Endodermal cell (in vitro differentiated cells): Measurements from ENCODE around the gene UBXN2A. TPM values are rescaled to one million over a fixed set of nuclear protein-coding genes. Genes with fewer than 3 reads are reported as not detected.

Source experiments
- DNase-seq: peaks from one replicate; pipeline ENCODE4 v3.0.0-alpha.2; 2017
- H3K27ac ChIP-seq: 2 replicates; pipeline ENCODE4 v1.5.1; 2013; ENCODE audit warnings: mild to moderate bottlenecking, low read depth, low read length, moderate library complexity
- H3K27me3 ChIP-seq: 2 replicates; pipeline ENCODE4 v1.6.1; 2013; ENCODE audit warnings: mild to moderate bottlenecking, low read length, moderate library complexity; ENCODE audit not compliant: insufficient read depth, control insufficient read depth, poor library complexity, severe bottlenecking
- H3K36me3 ChIP-seq: 2 replicates; pipeline ENCODE4 v1.7.0; 2013; ENCODE audit warnings: mild to moderate bottlenecking, low read length, moderate library complexity; ENCODE audit not compliant: control insufficient read depth, insufficient read depth
- H3K4me1 ChIP-seq: one replicate; pipeline ENCODE4 v1.7.0; 2013; ENCODE audit warnings: low read length; ENCODE audit not compliant: control insufficient read depth, insufficient read depth
- H3K4me3 ChIP-seq: 2 replicates; pipeline ENCODE4 v1.5.1; 2013; ENCODE audit warnings: mild to moderate bottlenecking, low read length, moderate library complexity
- H3K9ac ChIP-seq: 2 replicates; pipeline ENCODE4 v1.6.1; 2013; ENCODE audit warnings: mild to moderate bottlenecking, low read length, moderate library complexity; ENCODE audit not compliant: poor library complexity, severe bottlenecking; ENCODE audit errors: extremely low read depth
- H3K9me3 ChIP-seq: 2 replicates; pipeline ENCODE4 v1.6.1; 2013; ENCODE audit warnings: mild to moderate bottlenecking, low read length, moderate library complexity; ENCODE audit not compliant: control insufficient read depth
- H3K27ac Mint-ChIP-seq: 2 replicates; pipeline ENCODE4 v1.8.0; 2020; ENCODE audit warnings: mixed read lengths
- H3K27me3 Mint-ChIP-seq: 2 replicates; pipeline ENCODE4 v1.8.0; 2021; ENCODE audit warnings: mild to moderate bottlenecking, mixed read lengths; ENCODE audit not compliant: insufficient read depth
- H3K36me3 Mint-ChIP-seq: 2 replicates; pipeline ENCODE4 v1.8.0; 2020; ENCODE audit warnings: low read depth, mixed read lengths
- H3K4me1 Mint-ChIP-seq: 2 replicates; pipeline ENCODE4 v1.8.0; 2020; ENCODE audit warnings: mixed read lengths
- H3K4me3 Mint-ChIP-seq: 2 replicates; pipeline ENCODE4 v1.8.0; 2020; ENCODE audit warnings: mild to moderate bottlenecking, moderate library complexity, mixed read lengths
- H3K9me3 Mint-ChIP-seq: 2 replicates; pipeline ENCODE4 v1.8.0; 2020; ENCODE audit warnings: mild to moderate bottlenecking, mixed read lengths
- CTCF ChIP-seq: fragments of 200-600 bp; sonication (generic); conservative IDR thresholded peaks from 2 replicates; pipeline ENCODE4 v1.5.0; 2021; ENCODE audit warnings: antibody characterized with exemption, mild to moderate bottlenecking
- WGBS, 2 experiments: methylation state at CpG; one replicate each; pipeline versions ENCODE4 v1.1.5 to v1.1.7; 2013; ENCODE audit warnings: missing lambda C conversion rate in 2 of 2, mixed read lengths in 1 of 2; ENCODE audit not compliant: insufficient coverage in 1 of 2, insufficient read length in 1 of 2; 5-methylcytosine and 5-hydroxymethylcytosine counted together
- total RNA-seq, 2 donors: library from RNA; stranded (reverse); fragmentation: NEBNext Ultra II Directional in 1 of 2; extraction: Animal tissue kit (Norgen Biotek cat#: 25700) in 1 of 2; gene quantifications; 2 replicates in 1 of 2; 3 replicates in 1 of 2; pipeline ENCODE4 v1.2.1, GENCODE V29; 2021

Gene UBXN2A
- total RNA-seq, 2 donors from 2014 or later, result 20.1 to 26.8 TPM

GRCh38 chr2:24020244-24020643, 80.0 kb downstream of the UBXN2A start:
- H3K4me1 ChIP-seq, result no peaks in the 10 kb centered on the region
- WGBS, 2 experiments, result 91 to 100% methylated on average over 1 to 4 of the region's 4 CpGs
- Mint-ChIP-seq H3K4me1 (peaks cover 9% of the 10 kb centered on the region), H3K27ac (no peak overlapping the region), H3K27me3 (no peaks in the 10 kb centered on the region), H3K9me3 (no peaks in the 10 kb centered on the region), H3K36me3 (peaks cover 11% of the 10 kb centered on the region), H3K4me3 (no peak overlapping the region)
- H3K9ac ChIP-seq, result no peak overlapping the region
- TF ChIP-seq CTCF, result no peak
- H3K9me3 ChIP-seq, result no peaks in the 10 kb centered on the region
- peaks cover 3% of the 10 kb centered on the region for H3K36me3 ChIP-seq
- H3K27ac ChIP-seq, result no peak overlapping the region
- no peak for DNase-seq
- no peaks in the 10 kb centered on the region for H3K27me3 ChIP-seq
- no peak overlapping the region for H3K4me3 ChIP-seq

- Mint-ChIP-seq H3K27ac (peak overlapping the region; percentile 39), H3K36me3 (peaks cover 11% of the 10 kb centered on the region), H3K27me3 (no peaks in the 10 kb centered on the region), H3K9me3 (no peaks in the 10 kb centered on the region), H3K4me1 (peaks cover 11% of the 10 kb centered on the region), H3K4me3 (no peak overlapping the region)
- Histone ChIP-seq H3K27me3 (no peaks in the 10 kb centered on the region), H3K9ac (no peak overlapping the region), H3K9me3 (no peaks in the 10 kb centered on the region), H3K4me1 (no peaks in the 10 kb centered on the region), H3K27ac (no peak overlapping the region), H3K4me3 (no peak overlapping the region), H3K36me3 (peaks cover 3% of the 10 kb centered on the region)
- DNase-seq, result peak; percentile 91
- WGBS, 2 experiments, result 81 to 88% methylated on average over 14 to 19 of the region's 19 CpGs
- peak; percentile 79 for TF ChIP-seq CTCF
These were observed 81.1 kb downstream of the UBXN2A start for GRCh38 chr2:24021122-24021998.

- WGBS, 2 experiments, result 94 to 99% methylated on average over 12 to 14 of the region's 14 CpGs
- TF ChIP-seq CTCF, result no peak
- Histone ChIP-seq H3K9ac (no peak overlapping the region), H3K4me3 (no peak overlapping the region), H3K4me1 (no peaks in the 10 kb centered on the region), H3K36me3 (peaks cover 3% of the 10 kb centered on the region), H3K27ac (no peak overlapping the region), H3K27me3 (no peaks in the 10 kb centered on the region), H3K9me3 (no peaks in the 10 kb centered on the region)
- Mint-ChIP-seq H3K27me3 (no peaks in the 10 kb centered on the region), H3K4me3 (no peak overlapping the region), H3K36me3 (peaks cover 13% of the 10 kb centered on the region), H3K9me3 (no peaks in the 10 kb centered on the region), H3K4me1 (peaks cover 17% of the 10 kb centered on the region), H3K27ac (no peak overlapping the region)
- no peak for DNase-seq
These were observed 82.2 kb downstream of the UBXN2A start for GRCh38 chr2:24022324-24022974.
